Stimulated activated CD8-positive, alpha-beta memory T cell treated with anti-CD3 and anti-CD28 coated beads, Interleukin-12 subunit alpha, Interleukin-12 subunit beta, amount 100 ng/mL, for 4 hours (primary cell): ENCODE data around the gene CALHM2.
"Not testable (repeated sequence)": the region's sequence is repeated elsewhere in the genome, so short reads cannot be mapped to it uniquely, and the experiment has no call there.

Experiments used
- DNase-seq: peaks from one replicate; pipeline ENCODE4 v3.0.0-alpha.2; 2020; ENCODE audit warnings: low read depth

CALHM2 gene

GRCh38 chr10:103451831-103452505 is at the start of gene CALHM2:
Gene CALHM2, minus strand, starts transcription at chr10:103452370. Its CDS starts 2,429 bp downstream, at chr10:103449941.
- DNase-seq, result peak; percentile 41

GRCh38 chr10:103501186-103501585 is 49.0 kb upstream of the CALHM2 start:
- no peak for DNase-seq

GRCh38 chr10:103500481-103500880 is 48.3 kb upstream of the CALHM2 start:
- no peak for DNase-seq

- DNase-seq, result no peak
Observed at GRCh38 chr10:103499881-103500280, 47.7 kb upstream of the CALHM2 start.

GRCh38 chr10:103498936-103499638 is 46.9 kb upstream of the CALHM2 start:
- DNase-seq, result no peak

GRCh38 chr10:103497161-103497915 is 45.2 kb upstream of the CALHM2 start:
- DNase-seq, result no peak

GRCh38 chr10:103495321-103495720 is 43.2 kb upstream of the CALHM2 start:
- no peak for DNase-seq

- no peak for DNase-seq
Observed at GRCh38 chr10:103493916-103494877, 42.0 kb upstream of the CALHM2 start.

GRCh38 chr10:103493362-103493915 is 41.3 kb upstream of the CALHM2 start, which contains the start of gene NEURL1:
Gene NEURL1, plus strand, starts transcription at chr10:103493705. Its CDS starts 683 bp downstream, at chr10:103494388.
- DNase-seq, result no peak

GRCh38 chr10:103492655-103493261 is 40.6 kb upstream of the CALHM2 start:
- DNase-seq, result no peak

GRCh38 chr10:103491729-103492364 is 39.7 kb upstream of the CALHM2 start:
- no peak for DNase-seq

- DNase-seq, result no peak
Observed at GRCh38 chr10:103490986-103491314, 38.8 kb upstream of the CALHM2 start.

GRCh38 chr10:103487410-103487708 is 35.2 kb upstream of the CALHM2 start:
- no peak for DNase-seq

- DNase-seq, result not testable (repeated sequence)
Observed at GRCh38 chr10:103486635-103487409, 34.7 kb upstream of the CALHM2 start.

- DNase-seq, result no peak
Observed at GRCh38 chr10:103481974-103482531, 29.9 kb upstream of the CALHM2 start.

- no peak for DNase-seq
Observed at GRCh38 chr10:103480521-103480920, 28.4 kb upstream of the CALHM2 start.

GRCh38 chr10:103479135-103479534 is 27.0 kb upstream of the CALHM2 start, which contains the start of gene CALHM3:
Gene CALHM3, minus strand, starts transcription at chr10:103479240. Its CDS starts 208 bp downstream, at chr10:103479032.
- no peak for DNase-seq

GRCh38 chr10:103478671-103479070 is 26.5 kb upstream of the CALHM2 start:
- no peak for DNase-seq

GRCh38 chr10:103476046-103476768 is 24.0 kb upstream of the CALHM2 start:
- DNase-seq, result no peak
